Heart left ventricle (tissue), 16 donors: Measurements from ENCODE around the gene VPS4B. TPM values are rescaled to one million over a fixed set of nuclear protein-coding genes. Genes with fewer than 3 reads are reported as not detected.

Source experiments
- ATAC-seq, 4 donors: fragments of 200-7000 bp; cut with Tn5 transposase; one replicate each; pipeline ENCODE4 v1.9.1; 2020 to 2022; ENCODE audit warnings: moderate library complexity in 4 of 4, mild to moderate bottlenecking in 3 of 4, moderate number of reproducible peaks in 1 of 4
- DNase-seq, 5 donors: peaks; one replicate each; pipeline ENCODE4 v3.0.0-alpha.2; 2020
- H3K27ac ChIP-seq, 12 donors: fragments of 200-600 bp; sonication (generic) in 4 of 12; one replicate each; pipeline versions ENCODE4 v1.5.0 to v1.8.0; 2016 to 2022; ENCODE audit warnings: mild to moderate bottlenecking in 2 of 12
- H3K27me3 ChIP-seq, 9 donors: fragments of 200-600 bp; sonication (generic) in 2 of 9; one replicate each; pipeline versions ENCODE4 v1.5.1 to v1.8.0; 2016 to 2022; ENCODE audit warnings: mild to moderate bottlenecking in 3 of 9
- H3K36me3 ChIP-seq, 9 donors: fragments of 200-600 bp; sonication (generic) in 2 of 9; one replicate each; pipeline versions ENCODE4 v1.5.0 to v1.8.0; 2018 to 2022; ENCODE audit warnings: mild to moderate bottlenecking in 2 of 9
- H3K4me1 ChIP-seq, 12 donors: fragments of 200-600 bp; sonication (generic) in 4 of 12; one replicate each; pipeline versions ENCODE4 v1.5.0 to v1.8.0; 2016 to 2022; ENCODE audit warnings: mild to moderate bottlenecking in 3 of 12
- H3K4me3 ChIP-seq, 12 donors: fragments of 200-600 bp; sonication (generic) in 4 of 12; one replicate each; pipeline versions ENCODE4 v1.5.0 to v1.8.0; 2017 to 2022; ENCODE audit warnings: mild to moderate bottlenecking in 9 of 12, moderate library complexity in 4 of 12
- H3K9me3 ChIP-seq, 12 donors: fragments of 200-600 bp; sonication (generic) in 4 of 12; one replicate each; pipeline versions ENCODE4 v1.5.0 to v1.8.0; 2016 to 2022; ENCODE audit warnings: mild to moderate bottlenecking in 1 of 12
- CTCF ChIP-seq, 12 donors: fragments of 200-600 bp; sonication (generic) in 4 of 12; IDR thresholded peaks; one replicate each; pipeline versions ENCODE4 v1.5.0 to v1.8.0; 2018 to 2022; ENCODE audit warnings: antibody characterized with exemption in 12 of 12, mild to moderate bottlenecking in 5 of 12
- POLR2A ChIP-seq, 2 donors: fragments of 450-650 bp; IDR thresholded peaks; one replicate each; pipeline ENCODE4 v1.6.1; 2017; ENCODE audit warnings: antibody characterized with exemption in 2 of 2, mild to moderate bottlenecking in 2 of 2, moderate library complexity in 2 of 2
- WGBS, 4 donors: extraction: QIAGEN DNeasy Blood & Tissue Kit in 2 of 4; methylation state at CpG; one replicate each; pipeline versions ENCODE4 v1.1.5 to v1.1.7; 2013 to 2018; 5-methylcytosine and 5-hydroxymethylcytosine counted together
- intact Hi-C, 10 donors: fragments of 100-400 bp; cut with DNase I; formaldehyde crosslinking; loops; one replicate each; pipeline versions ENCODE4 v1.11.1 to v1.14.2; 2022
- polyA plus RNA-seq, 2 donors: library from polyadenylated mRNA; stranded (reverse); fragments of 200-250 nt; gene quantifications; one replicate each; pipeline ENCODE4 v1.2.3, GENCODE V29; 2013
- total RNA-seq, 9 donors: library from RNA; depleted of rRNA in 2 of 9; stranded (reverse); fragments of >200 nt in 2 of 9; fragmentation: NEBNext Ultra II Directional in 3 of 9; extraction: Animal tissue kit (Norgen Biotek cat#: 25700) in 3 of 9; gene quantifications; one replicate each; pipeline versions ENCODE4 v1.1.0 to v1.2.4, GENCODE V29; 2016 to 2023
- donor health status: ischemic (EF 13 %, LVEDD 7.1; RV severe dilation, severe dysfunction).
- donor health status: healthy with polysubstance abuse.
- donor health status: DM: no; HTN: yes; CAD: no.
- donor health status: DM: no; HTN: no; CAD: no.
- donor health status: ischemic (EF 25% LVEDD 6.9; RV normal size, moderate dysfunction).
- donor health status: ischemic (EF 25% LVEDD 5.7; RV mildly dilated, moderate dysfunction).
- donor health status: healthy.
- donor health status: DM: yes; HTN: yes; CAD: no.
- donor health status: ischemic (EF 35%, LVEDD 5.7; RV mildly dilated, moderate dysfunction).
- donor health status: nonischemic (EF 11% LVEDD 7.7; RV severe dilation, severe dysfunction).
- donor health status: DM: yes; HTN: yes; CAD: no.
- donor health status: PGD.
- donor health status: ischemic (EF 29% LVEDD 5.4; RV normal size, mild dysfunction).
- donor health status: nonischemic (EF 23%, LVEDD 6.1; RV moderate dilation, normal function).

VPS4B gene
- total and polyA plus RNA-seq, 11 donors, result 4.2 to 40.0 (median 18.7) TPM

GRCh38 chr18:63421514-63421913, 762 bp downstream of the VPS4B start:
- ATAC-seq (no peak), DNase-seq (no peak)
- intact Hi-C loops, result loop anchor here in 8 of 10 donors (5.0 to 10.0 kb wide), 6 partner anchors 54 to 707 kb away; partner anchors contain the start of genes KDSR (in 6 of the 8) and PHLPP1 (in 2 of the 8)
- Histone ChIP-seq H3K27me3 (no peaks in the 10 kb centered on the region), H3K4me1 (peaks cover 0 to 41% (median 19%) of the 10 kb centered on the region in 12 donors), H3K27ac (peak overlapping the region; percentile 63 to 98 (median 94)), H3K4me3 (peak overlapping the region; percentile 54 to 99 (median 84)), H3K9me3 (no peaks in the 10 kb centered on the region), H3K36me3 (peaks cover 0 to 35% (median 25%) of the 10 kb centered on the region in 9 donors)
- TF ChIP-seq POLR2A (IDR thresholded peaks at IDR 0.05) (no peak), CTCF (IDR thresholded peaks at IDR 0.05) (no peak)
- WGBS, 4 donors, result 13 to 18% (median 15%) methylated on average over 6 of the region's 6 CpGs

- intact Hi-C loops, result no loop called here
Observed at GRCh38 chr18:63412953-63413352, 9.3 kb downstream of the VPS4B start.

GRCh38 chr18:63410792-63411191, 11.5 kb downstream of the VPS4B start:
- intact Hi-C loops, result no loop called here
- Histone ChIP-seq H3K36me3 (peaks cover 0 to 91% (median 85%) of the 10 kb centered on the region in 9 donors), H3K4me3 (no peak overlapping the region), H3K9me3 (no peaks in the 10 kb centered on the region), H3K4me1 (peaks cover 0 to 14% (median 0%) of the 10 kb centered on the region in 12 donors), H3K27ac (no peak overlapping the region), H3K27me3 (no peaks in the 10 kb centered on the region)
- TF ChIP-seq CTCF (IDR thresholded peaks at IDR 0.05) (no peak), POLR2A (IDR thresholded peaks at IDR 0.05) (no peak)
- ATAC-seq, result no peak
- no peak for DNase-seq
- WGBS, 4 donors, result 91 to 95% (median 93%) methylated on average over 4 of the region's 4 CpGs

More at GRCh38 chr18:63412953-63413352, 9.3 kb downstream of the VPS4B start:
- Histone ChIP-seq H3K27ac (no peak overlapping the region), H3K4me1 (peaks cover 0 to 13% (median under 1%) of the 10 kb centered on the region in 12 donors), H3K36me3 (peaks cover 0 to 88% (median 69%) of the 10 kb centered on the region in 9 donors), H3K9me3 (no peaks in the 10 kb centered on the region), H3K4me3 (no peak overlapping the region), H3K27me3 (no peaks in the 10 kb centered on the region)
- no peak for DNase-seq
- no peak for TF ChIP-seq POLR2A (IDR thresholded peaks at IDR 0.05)
- no peak for TF ChIP-seq CTCF (IDR thresholded peaks at IDR 0.05)
- ATAC-seq, result no peak
- WGBS, 4 donors, result 71 to 76% (median 71%) methylated on average over 4 of the region's 4 CpGs

- peaks cover 0 to 17% (median 0%) of the 10 kb centered on the region in 12 donors for H3K4me1 ChIP-seq
- H3K36me3 ChIP-seq, result peaks cover 0 to 90% (median 77%) of the 10 kb centered on the region in 9 donors
- ATAC-seq (no peak), DNase-seq (no peak)
- no peak overlapping the region for H3K27ac ChIP-seq
- 86 to 89% (median 87%) methylated on average over 5 of the region's 5 CpGs for WGBS, 4 donors
- no peaks in the 10 kb centered on the region for H3K9me3 ChIP-seq
- intact Hi-C loops, result no loop called here
- H3K4me3 ChIP-seq, result no peak overlapping the region
- H3K27me3 ChIP-seq, result no peaks in the 10 kb centered on the region
- no peak for TF ChIP-seq CTCF (IDR thresholded peaks at IDR 0.05)
- no peak for TF ChIP-seq POLR2A (IDR thresholded peaks at IDR 0.05)
Observed at GRCh38 chr18:63409301-63409700, 13.0 kb downstream of the VPS4B start.
